HepG2 (cell line): ENCODE data around the gene GEMIN2. TPM values are rescaled to one million over a fixed set of nuclear protein-coding genes. Genes with fewer than 3 reads are reported as not detected.

Experiments
- BRD4 ChIP-seq: sonication (generic); formaldehyde crosslinking; IDR thresholded peaks from 2 replicates; pipeline ENCODE4 v1.4.0; 2020; ENCODE audit warnings: missing genetic modification reagents
- GPN1 ChIP-seq: sonication (generic); formaldehyde crosslinking; IDR thresholded peaks from 2 replicates; pipeline ENCODE4 v1.5.1; 2020; ENCODE audit warnings: missing genetic modification reagents, borderline replicate concordance
- HDAC2 ChIP-seq: sonication (generic); formaldehyde crosslinking; IDR thresholded peaks from 2 replicates; pipeline ENCODE4 v1.4.0; 2020; ENCODE audit warnings: missing genetic modification reagents
- KAT2B ChIP-seq: fragments of 150-350 bp; IDR thresholded peaks from 2 replicates; pipeline ENCODE4 v1.6.1; 2014; ENCODE audit warnings: low read depth, low read length, borderline replicate concordance
- KLF11 ChIP-seq: IDR thresholded peaks from 2 replicates; pipeline ENCODE4 v1.6.1; 2016; ENCODE audit warnings: missing compliant biosample characterization
- KLF6 ChIP-seq: IDR thresholded peaks from 2 replicates; pipeline ENCODE4 v1.8.0; 2016; ENCODE audit warnings: missing biosample characterization, missing genetic modification reagents
- MBD4 ChIP-seq: IDR thresholded peaks from 2 replicates; pipeline ENCODE4 v1.6.1; 2012; ENCODE audit warnings: low read length, inconsistent platforms, borderline replicate concordance
- MXI1 ChIP-seq: IDR thresholded peaks from 3 replicates; pipeline ENCODE4 v1.6.1; 2012; ENCODE audit warnings: low read depth, low read length, inconsistent platforms, borderline replicate concordance
- NCOA2 ChIP-seq: sonication (generic); formaldehyde crosslinking; IDR thresholded peaks from 2 replicates; pipeline ENCODE4 v1.8.0; 2022; ENCODE audit warnings: inconsistent platforms
- RELA ChIP-seq: sonication (generic); formaldehyde crosslinking; IDR thresholded peaks from 2 replicates; pipeline ENCODE4 v1.4.0; 2020; ENCODE audit warnings: missing genetic modification reagents
- SNAPC2 ChIP-seq: sonication (generic); formaldehyde crosslinking; IDR thresholded peaks from 2 replicates; pipeline ENCODE4 v1.8.1; 2022; ENCODE audit warnings: mild to moderate bottlenecking, missing genetic modification reagents
- SOX5 ChIP-seq: IDR thresholded peaks from 2 replicates; pipeline ENCODE4 v1.6.1; 2016; ENCODE audit warnings: borderline replicate concordance
- TCF7 ChIP-seq: sonication (generic); IDR thresholded peaks from 2 replicates; pipeline ENCODE4 v1.6.1; 2016; ENCODE audit warnings: antibody characterized with exemption, low read depth
- ZC3H4 ChIP-seq: sonication (generic); formaldehyde crosslinking; IDR thresholded peaks from 2 replicates; pipeline ENCODE4 v1.4.0; 2020; ENCODE audit warnings: missing genetic modification reagents, borderline replicate concordance
- ZKSCAN5 ChIP-seq: sonication (generic); formaldehyde crosslinking; IDR thresholded peaks from 2 replicates; pipeline ENCODE4 v1.5.1; 2020; ENCODE audit warnings: mild to moderate bottlenecking, missing genetic modification reagents
- ZNF7 ChIP-seq: IDR thresholded peaks from 2 replicates; pipeline ENCODE4 v1.6.1; 2016; ENCODE audit warnings: missing biosample characterization, missing genetic modification reagents
- polyA plus RNA-seq, 8 experiments: library from polyadenylated mRNA; depleted of rRNA in 3 of 8; stranded (reverse) in 7 of 8; unstranded in 1 of 8; fragments of >200 nt; fragmentation: Illumina TruSeq in 4 of 8; extraction: Trizol in 4 of 8; gene quantifications; 2 replicates each; pipeline versions ENCODE4 v1.2.1 to v1.2.3, GENCODE V29; 2011 to 2016; ENCODE audit warnings: low read depth in 4 of 8, missing spikeins in 1 of 8, mixed read lengths in 1 of 8; ENCODE audit not compliant: insufficient read depth in 1 of 8
- total RNA-seq, 5 experiments: library from RNA; depleted of rRNA; stranded (reverse); fragments of >200 nt; fragmentation: Illumina TruSeq; extraction: Trizol; gene quantifications; 2 replicates each; pipeline ENCODE4 v1.2.3, GENCODE V29; 2016; ENCODE audit warnings: low read depth in 1 of 5
- TF ChIP-seq, protein P1 (sequence below): IDR thresholded peaks from 2 replicates; pipeline ENCODE4 v1.6.1; 2016; ENCODE audit warnings: mild to moderate bottlenecking, missing biosample characterization, missing genetic modification reagents
- TF ChIP-seq, protein P2 (sequence below): sonication (generic); formaldehyde crosslinking; IDR thresholded peaks from 2 replicates; pipeline ENCODE4 v1.4.0; 2020; ENCODE audit warnings: missing genetic modification reagents, borderline replicate concordance
- TF ChIP-seq, protein P3 (sequence below): sonication (generic); formaldehyde crosslinking; IDR thresholded peaks from 2 replicates; pipeline ENCODE4 v1.4.0; 2020; ENCODE audit warnings: low read depth, mild to moderate bottlenecking, missing genetic modification reagents
- TF ChIP-seq, protein P4 (sequence below): sonication (generic); formaldehyde crosslinking; IDR thresholded peaks from 2 replicates; pipeline ENCODE4 v1.8.0; 2022; ENCODE audit warnings: mild to moderate bottlenecking, missing genetic modification reagents, borderline replicate concordance
- TF ChIP-seq, protein P5 (sequence below): sonication (generic); formaldehyde crosslinking; IDR thresholded peaks from 2 replicates; pipeline ENCODE4 v1.4.0; 2020; ENCODE audit warnings: missing genetic modification reagents
- TF ChIP-seq, protein P6 (sequence below): IDR thresholded peaks from 2 replicates; pipeline ENCODE4 v1.6.1; 2018; ENCODE audit warnings: missing genetic modification reagents, mild to moderate bottlenecking, missing compliant biosample characterization

GEMIN2 gene
- total and polyA plus RNA-seq, 2 of the 13 experiments (the other 11 are each of a cell fraction or from before 2014, with no cell fraction given) = 54.8 to 110 TPM

DNA sequence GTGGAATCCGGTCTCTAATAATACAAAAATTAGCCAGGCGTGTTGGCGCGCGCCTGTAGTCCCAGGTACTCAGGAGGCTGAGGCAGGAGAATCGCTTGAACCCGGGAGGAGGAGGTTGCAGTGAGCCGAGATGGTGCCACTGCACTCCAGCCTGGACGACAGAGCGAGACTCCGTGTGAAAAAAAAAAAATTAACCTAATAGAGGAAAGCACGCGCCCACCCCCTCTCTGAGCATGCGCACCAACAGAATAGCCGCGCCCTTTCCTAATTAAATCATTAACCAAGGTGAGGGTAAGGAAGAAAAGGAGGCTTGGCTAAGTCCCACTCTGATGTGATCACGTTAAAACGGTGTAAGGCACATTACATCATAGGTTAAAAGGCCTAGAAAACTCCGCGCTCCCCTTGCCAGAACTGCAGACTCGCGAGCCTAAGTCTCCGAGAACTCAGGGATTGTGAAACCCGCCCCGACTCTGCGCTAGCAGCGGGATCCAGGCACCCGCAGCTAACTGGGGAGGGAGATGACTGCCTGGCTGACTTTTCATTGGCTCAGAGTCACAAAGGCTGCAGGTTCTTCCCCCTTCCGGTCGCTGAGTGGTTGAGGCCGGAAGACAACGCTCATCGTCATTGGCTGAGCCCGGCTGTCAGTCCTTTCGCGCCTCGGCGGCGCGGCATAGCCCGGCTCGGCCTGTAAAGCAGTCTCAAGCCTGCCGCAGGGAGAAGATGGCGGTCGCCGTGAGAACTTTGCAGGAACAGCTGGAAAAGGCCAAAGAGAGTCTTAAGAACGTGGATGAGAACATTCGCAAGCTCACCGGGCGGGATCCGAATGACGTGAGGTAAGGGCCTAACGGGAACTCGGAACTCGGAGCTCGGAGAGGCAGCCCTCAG, 60.7 kb downstream of the GEMIN2 start, which contains the start of gene PNN (continued):
- TF ChIP-seq, protein P1, sequence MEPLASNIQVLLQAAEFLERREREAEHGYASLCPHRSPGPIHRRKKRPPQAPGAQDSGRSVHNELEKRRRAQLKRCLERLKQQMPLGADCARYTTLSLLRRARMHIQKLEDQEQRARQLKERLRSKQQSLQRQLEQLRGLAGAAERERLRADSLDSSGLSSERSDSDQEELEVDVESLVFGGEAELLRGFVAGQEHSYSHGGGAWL (CRISPR knock-in tag) = peak; percentile 84
- TF ChIP-seq ZC3H4 (CRISPR knock-in tag) (peak; percentile 90), TCF7 (peak; percentile 36; the same call in 1 of the 2 replicates), SNAPC2 (CRISPR knock-in tag) (peak; percentile 83), BRD4 (peak; percentile 87; the same call in 1 of the 2 replicates), ZNF7 (CRISPR knock-in tag) (peak; percentile 34; the same call in 1 of the 2 replicates), SOX5 (CRISPR knock-in tag) (peak; percentile 76), GPN1 (CRISPR knock-in tag) (0 out of 2 replicates have a peak, but pooled peaks have one; percentile 77), NCOA2 (peak; percentile 78), KLF6 (CRISPR knock-in tag) (peak; percentile 99), RELA (peak; percentile 85), MXI1 (peak; percentile 82; the same call in 2 of the 3 replicates), ZKSCAN5 (CRISPR knock-in tag) (no peak), KLF11 (CRISPR knock-in tag) (peak; percentile 95), HDAC2 (peak; percentile 70), MBD4 (no peak), KAT2B (no peak)
- TF ChIP-seq, protein P2, sequence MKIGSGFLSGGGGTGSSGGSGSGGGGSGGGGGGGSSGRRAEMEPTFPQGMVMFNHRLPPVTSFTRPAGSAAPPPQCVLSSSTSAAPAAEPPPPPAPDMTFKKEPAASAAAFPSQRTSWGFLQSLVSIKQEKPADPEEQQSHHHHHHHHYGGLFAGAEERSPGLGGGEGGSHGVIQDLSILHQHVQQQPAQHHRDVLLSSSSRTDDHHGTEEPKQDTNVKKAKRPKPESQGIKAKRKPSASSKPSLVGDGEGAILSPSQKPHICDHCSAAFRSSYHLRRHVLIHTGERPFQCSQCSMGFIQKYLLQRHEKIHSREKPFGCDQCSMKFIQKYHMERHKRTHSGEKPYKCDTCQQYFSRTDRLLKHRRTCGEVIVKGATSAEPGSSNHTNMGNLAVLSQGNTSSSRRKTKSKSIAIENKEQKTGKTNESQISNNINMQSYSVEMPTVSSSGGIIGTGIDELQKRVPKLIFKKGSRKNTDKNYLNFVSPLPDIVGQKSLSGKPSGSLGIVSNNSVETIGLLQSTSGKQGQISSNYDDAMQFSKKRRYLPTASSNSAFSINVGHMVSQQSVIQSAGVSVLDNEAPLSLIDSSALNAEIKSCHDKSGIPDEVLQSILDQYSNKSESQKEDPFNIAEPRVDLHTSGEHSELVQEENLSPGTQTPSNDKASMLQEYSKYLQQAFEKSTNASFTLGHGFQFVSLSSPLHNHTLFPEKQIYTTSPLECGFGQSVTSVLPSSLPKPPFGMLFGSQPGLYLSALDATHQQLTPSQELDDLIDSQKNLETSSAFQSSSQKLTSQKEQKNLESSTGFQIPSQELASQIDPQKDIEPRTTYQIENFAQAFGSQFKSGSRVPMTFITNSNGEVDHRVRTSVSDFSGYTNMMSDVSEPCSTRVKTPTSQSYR (CRISPR knock-in tag) = peak; percentile 71
- TF ChIP-seq, protein P3, sequence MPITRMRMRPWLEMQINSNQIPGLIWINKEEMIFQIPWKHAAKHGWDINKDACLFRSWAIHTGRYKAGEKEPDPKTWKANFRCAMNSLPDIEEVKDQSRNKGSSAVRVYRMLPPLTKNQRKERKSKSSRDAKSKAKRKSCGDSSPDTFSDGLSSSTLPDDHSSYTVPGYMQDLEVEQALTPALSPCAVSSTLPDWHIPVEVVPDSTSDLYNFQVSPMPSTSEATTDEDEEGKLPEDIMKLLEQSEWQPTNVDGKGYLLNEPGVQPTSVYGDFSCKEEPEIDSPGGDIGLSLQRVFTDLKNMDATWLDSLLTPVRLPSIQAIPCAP (CRISPR knock-in tag) = 0 out of 2 replicates have a peak, but pooled peaks have one; percentile 37
- TF ChIP-seq, protein P4, sequence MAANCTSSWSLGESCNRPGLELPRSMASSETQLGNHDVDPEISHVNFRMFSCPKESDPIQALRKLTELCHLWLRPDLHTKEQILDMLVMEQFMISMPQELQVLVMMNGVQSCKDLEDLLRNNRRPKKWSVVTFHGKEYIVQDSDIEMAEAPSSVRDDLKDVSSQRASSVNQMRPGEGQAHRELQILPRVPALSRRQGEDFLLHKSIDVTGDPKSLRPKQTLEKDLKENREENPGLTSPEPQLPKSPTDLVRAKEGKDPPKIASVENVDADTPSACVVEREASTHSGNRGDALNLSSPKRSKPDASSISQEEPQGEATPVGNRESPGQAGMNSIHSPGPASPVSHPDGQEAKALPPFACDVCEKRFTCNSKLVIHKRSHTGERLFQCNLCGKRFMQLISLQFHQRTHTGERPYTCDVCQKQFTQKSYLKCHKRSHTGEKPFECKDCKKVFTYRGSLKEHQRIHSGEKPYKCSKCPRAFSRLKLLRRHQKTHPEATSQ (CRISPR knock-in tag) = peak; percentile 75
- TF ChIP-seq, protein P5, sequence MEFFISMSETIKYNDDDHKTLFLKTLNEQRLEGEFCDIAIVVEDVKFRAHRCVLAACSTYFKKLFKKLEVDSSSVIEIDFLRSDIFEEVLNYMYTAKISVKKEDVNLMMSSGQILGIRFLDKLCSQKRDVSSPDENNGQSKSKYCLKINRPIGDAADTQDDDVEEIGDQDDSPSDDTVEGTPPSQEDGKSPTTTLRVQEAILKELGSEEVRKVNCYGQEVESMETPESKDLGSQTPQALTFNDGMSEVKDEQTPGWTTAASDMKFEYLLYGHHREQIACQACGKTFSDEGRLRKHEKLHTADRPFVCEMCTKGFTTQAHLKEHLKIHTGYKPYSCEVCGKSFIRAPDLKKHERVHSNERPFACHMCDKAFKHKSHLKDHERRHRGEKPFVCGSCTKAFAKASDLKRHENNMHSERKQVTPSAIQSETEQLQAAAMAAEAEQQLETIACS (CRISPR knock-in tag) = no peak; the same call in 1 of the 2 replicates
- TF ChIP-seq, protein P6, sequence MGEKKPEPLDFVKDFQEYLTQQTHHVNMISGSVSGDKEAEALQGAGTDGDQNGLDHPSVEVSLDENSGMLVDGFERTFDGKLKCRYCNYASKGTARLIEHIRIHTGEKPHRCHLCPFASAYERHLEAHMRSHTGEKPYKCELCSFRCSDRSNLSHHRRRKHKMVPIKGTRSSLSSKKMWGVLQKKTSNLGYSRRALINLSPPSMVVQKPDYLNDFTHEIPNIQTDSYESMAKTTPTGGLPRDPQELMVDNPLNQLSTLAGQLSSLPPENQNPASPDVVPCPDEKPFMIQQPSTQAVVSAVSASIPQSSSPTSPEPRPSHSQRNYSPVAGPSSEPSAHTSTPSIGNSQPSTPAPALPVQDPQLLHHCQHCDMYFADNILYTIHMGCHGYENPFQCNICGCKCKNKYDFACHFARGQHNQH = peak; percentile 87
